ENCODE results near the gene GPAM. TPM values are rescaled to one million over a fixed set of nuclear protein-coding genes. Genes with fewer than 3 reads are reported as not detected.
"Not testable (repeated sequence)": the region's sequence is repeated elsewhere in the genome, so short reads cannot be mapped to it uniquely, and the experiment has no call there.

The GPAM gene
- total and polyA plus RNA-seq, 5 donors from 2014 or later = 0.84 to 4.2 (median 2.5) TPM

DNA sequence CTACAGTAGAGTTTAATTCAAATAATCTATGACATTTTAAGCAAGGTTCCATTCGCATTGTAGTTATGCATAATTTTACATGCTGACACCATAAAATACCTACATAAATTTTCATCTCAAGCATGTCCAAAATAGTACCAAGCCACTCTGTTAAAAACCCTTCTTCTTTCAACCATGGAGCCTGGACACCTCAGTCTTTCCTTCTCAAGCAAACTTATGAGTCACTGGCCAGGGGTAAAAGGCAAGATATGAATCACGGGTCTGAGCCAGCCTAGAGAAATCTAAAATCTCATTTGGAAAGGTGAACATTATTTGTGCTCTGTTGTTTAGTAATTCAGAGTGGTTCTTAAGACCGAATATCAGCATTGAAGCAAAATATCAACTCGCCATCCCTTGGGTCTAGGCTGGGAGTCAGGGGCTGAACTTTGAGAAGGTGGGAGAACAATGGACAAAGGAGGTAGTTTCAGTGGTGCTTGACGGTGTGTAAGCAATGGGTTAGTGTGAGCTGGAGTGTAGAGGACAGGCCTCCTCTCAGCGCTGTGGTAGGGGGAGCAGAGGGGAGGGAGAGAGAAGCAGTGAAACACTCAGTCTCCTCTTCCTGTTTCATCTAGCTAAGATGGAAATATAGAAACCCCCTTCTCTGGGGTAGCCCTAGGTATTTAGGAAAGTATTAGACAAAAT is 19.1 kb upstream of the GPAM start:
- ATAC-seq (ENCODE audit: low read depth in 2 of 2) (no peak), DNase-seq (no peak)
- Mint-ChIP-seq H3K27ac (no peak overlapping the region), H3K9me3 (peaks cover 0 to 5% (median 0%) of the 10 kb centered on the region in 7 donors), H3K27me3 (peaks cover 19% of the 10 kb centered on the region), H3K4me3 (no peak overlapping the region), H3K4me1 (no peaks in the 10 kb centered on the region), H3K36me3 (no peaks in the 10 kb centered on the region)
- no peaks in the 10 kb centered on the region for H3K36me3 ChIP-seq (ENCODE audit: control insufficient read depth, insufficient read depth, low read length)
- no peaks in the 10 kb centered on the region for H3K4me1 ChIP-seq (ENCODE audit: control insufficient read depth, insufficient read depth, low read length, poor library complexity, severe bottlenecking)
- no peak overlapping the region for H3K27ac ChIP-seq (ENCODE audit: insufficient read depth, low read length, poor library complexity, severe bottlenecking)
- no peak overlapping the region for H3K4me3 ChIP-seq (ENCODE audit: low read depth, low read length)
- H3K9me3 ChIP-seq (ENCODE audit: control insufficient read depth in 2 of 2, low read length in 2 of 2) = no peaks in the 10 kb centered on the region
- H3K27me3 ChIP-seq (ENCODE audit: control insufficient read depth, insufficient read depth, low read length) = peaks cover 6% of the 10 kb centered on the region

DNA sequence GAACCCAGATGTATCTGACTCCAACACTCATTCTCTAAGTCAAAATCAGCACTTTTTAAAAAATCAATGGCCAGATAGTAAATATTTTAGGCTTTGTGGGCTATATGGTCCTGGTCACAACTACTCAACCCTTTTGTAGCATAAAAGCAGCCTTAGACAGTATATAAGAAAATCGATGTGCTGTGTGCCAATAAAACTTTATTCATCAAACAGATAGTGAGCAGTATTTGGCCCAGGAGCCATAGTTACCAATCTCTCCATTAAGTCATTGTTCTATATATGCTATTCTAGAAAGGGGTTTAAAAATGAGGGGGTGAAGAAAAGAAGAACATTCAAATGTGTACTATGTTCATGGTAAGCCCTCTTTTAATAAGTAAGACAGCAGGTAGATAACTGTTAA is 18.5 kb upstream of the GPAM start:
- Mint-ChIP-seq H3K27ac (no peak overlapping the region), H3K36me3 (no peaks in the 10 kb centered on the region), H3K4me1 (no peaks in the 10 kb centered on the region), H3K4me3 (no peak overlapping the region), H3K27me3 (peaks cover 19% of the 10 kb centered on the region), H3K9me3 (peaks cover 0 to 5% (median 0%) of the 10 kb centered on the region in 7 donors)
- Histone ChIP-seq H3K4me3 (ENCODE audit: low read depth, low read length) (no peak overlapping the region), H3K36me3 (ENCODE audit: control insufficient read depth, insufficient read depth, low read length) (no peaks in the 10 kb centered on the region), H3K9me3 (ENCODE audit: control insufficient read depth in 2 of 2, low read length in 2 of 2) (no peaks in the 10 kb centered on the region), H3K27me3 (ENCODE audit: control insufficient read depth, insufficient read depth, low read length) (peaks cover 6% of the 10 kb centered on the region), H3K27ac (ENCODE audit: insufficient read depth, low read length, poor library complexity, severe bottlenecking) (no peak overlapping the region), H3K4me1 (ENCODE audit: control insufficient read depth, insufficient read depth, low read length, poor library complexity, severe bottlenecking) (no peaks in the 10 kb centered on the region)
- no peak for ATAC-seq (ENCODE audit: low read depth in 2 of 2)
- DNase-seq = no peak

GRCh38 chr10:112201334-112201733 is 17.8 kb upstream of the GPAM start:
- no peaks in the 10 kb centered on the region for H3K36me3 Mint-ChIP-seq

GRCh38 chr10:112200259-112200658 is 16.7 kb upstream of the GPAM start:
- not testable (repeated sequence) for ATAC-seq (ENCODE audit: low read depth in 2 of 2); H3K4me1 ChIP-seq (ENCODE audit: control insufficient read depth, insufficient read depth, low read length, poor library complexity, severe bottlenecking); H3K4me3 Mint-ChIP-seq; H3K9me3 ChIP-seq (ENCODE audit: control insufficient read depth in 2 of 2, low read length in 2 of 2); DNase-seq; H3K36me3 Mint-ChIP-seq; H3K27me3 ChIP-seq (ENCODE audit: control insufficient read depth, insufficient read depth, low read length); H3K36me3 ChIP-seq (ENCODE audit: control insufficient read depth, insufficient read depth, low read length); H3K4me1 Mint-ChIP-seq; H3K4me3 ChIP-seq (ENCODE audit: low read depth, low read length); H3K27ac ChIP-seq (ENCODE audit: insufficient read depth, low read length, poor library complexity, severe bottlenecking); H3K9me3 Mint-ChIP-seq; H3K27ac Mint-ChIP-seq
- H3K27me3 Mint-ChIP-seq = peaks cover 19% of the 10 kb centered on the region

More at GRCh38 chr10:112201334-112201733, 17.8 kb upstream of the GPAM start:
- Mint-ChIP-seq H3K4me3 (no peak overlapping the region), H3K4me1 (no peaks in the 10 kb centered on the region), H3K9me3 (peaks cover 0 to 5% (median 0%) of the 10 kb centered on the region in 7 donors), H3K27ac (no peak overlapping the region), H3K27me3 (peaks cover 19% of the 10 kb centered on the region)
- Histone ChIP-seq H3K4me3 (ENCODE audit: low read depth, low read length) (no peak overlapping the region), H3K9me3 (ENCODE audit: control insufficient read depth in 2 of 2, low read length in 2 of 2) (no peaks in the 10 kb centered on the region), H3K27ac (ENCODE audit: insufficient read depth, low read length, poor library complexity, severe bottlenecking) (no peak overlapping the region), H3K27me3 (ENCODE audit: control insufficient read depth, insufficient read depth, low read length) (peaks cover 6% of the 10 kb centered on the region), H3K4me1 (ENCODE audit: control insufficient read depth, insufficient read depth, low read length, poor library complexity, severe bottlenecking) (no peaks in the 10 kb centered on the region), H3K36me3 (ENCODE audit: control insufficient read depth, insufficient read depth, low read length) (no peaks in the 10 kb centered on the region)
- DNase-seq (no peak), ATAC-seq (ENCODE audit: low read depth in 2 of 2) (no peak)

- not testable (repeated sequence) for H3K4me1 ChIP-seq (ENCODE audit: control insufficient read depth, insufficient read depth, low read length, poor library complexity, severe bottlenecking); H3K27ac Mint-ChIP-seq; DNase-seq; H3K4me3 ChIP-seq (ENCODE audit: low read depth, low read length); H3K9me3 Mint-ChIP-seq; H3K36me3 ChIP-seq (ENCODE audit: control insufficient read depth, insufficient read depth, low read length); H3K4me1 Mint-ChIP-seq; H3K36me3 Mint-ChIP-seq; H3K27ac ChIP-seq (ENCODE audit: insufficient read depth, low read length, poor library complexity, severe bottlenecking); H3K4me3 Mint-ChIP-seq; H3K9me3 ChIP-seq (ENCODE audit: control insufficient read depth in 2 of 2, low read length in 2 of 2); ATAC-seq (ENCODE audit: low read depth in 2 of 2); H3K27me3 ChIP-seq (ENCODE audit: control insufficient read depth, insufficient read depth, low read length)
- H3K27me3 Mint-ChIP-seq = peaks cover 11% of the 10 kb centered on the region
Measured at GRCh38 chr10:112197662-112198061, 14.1 kb upstream of the GPAM start.

GRCh38 chr10:112195224-112195623 is 11.7 kb upstream of the GPAM start:
- H3K36me3 ChIP-seq (ENCODE audit: control insufficient read depth, insufficient read depth, low read length) = no peaks in the 10 kb centered on the region
- H3K4me3 ChIP-seq (ENCODE audit: low read depth, low read length) = no peak overlapping the region
- H3K4me1 Mint-ChIP-seq = no peaks in the 10 kb centered on the region
- no peaks in the 10 kb centered on the region for H3K36me3 Mint-ChIP-seq
- H3K27ac Mint-ChIP-seq = no peak overlapping the region
- H3K4me1 ChIP-seq (ENCODE audit: control insufficient read depth, insufficient read depth, low read length, poor library complexity, severe bottlenecking) = no peaks in the 10 kb centered on the region
- ATAC-seq (ENCODE audit: low read depth in 2 of 2) = no peak
- H3K4me3 Mint-ChIP-seq = no peak overlapping the region
- no peaks in the 10 kb centered on the region for H3K27me3 Mint-ChIP-seq
- H3K9me3 ChIP-seq (ENCODE audit: control insufficient read depth in 2 of 2, low read length in 2 of 2) = no peaks in the 10 kb centered on the region
- no peaks in the 10 kb centered on the region for H3K27me3 ChIP-seq (ENCODE audit: control insufficient read depth, insufficient read depth, low read length)
- peaks cover 0 to 2% (median 0%) of the 10 kb centered on the region in 7 donors for H3K9me3 Mint-ChIP-seq
- DNase-seq = no peak
- H3K27ac ChIP-seq (ENCODE audit: insufficient read depth, low read length, poor library complexity, severe bottlenecking) = no peak overlapping the region

DNA sequence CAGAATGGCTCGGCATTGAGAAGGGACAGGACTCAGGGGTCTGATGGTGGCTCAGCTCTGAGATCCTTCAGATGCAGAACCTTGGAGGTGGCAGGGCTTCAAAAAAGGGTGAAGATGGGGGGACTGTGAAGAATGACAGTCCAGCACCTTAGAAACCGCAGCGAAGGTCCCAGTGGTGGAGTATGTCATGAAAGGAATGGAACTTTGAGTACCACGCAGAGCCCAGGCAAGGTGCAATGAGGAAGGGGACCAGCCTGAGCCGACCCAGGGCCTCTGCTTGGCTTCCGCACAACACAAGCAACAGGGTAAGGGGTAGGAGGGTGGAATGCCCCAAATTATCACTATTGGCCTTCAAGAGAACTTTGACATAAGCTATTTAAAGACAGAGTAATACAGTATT is 8.2 kb upstream of the GPAM start:
- peaks cover 4% of the 10 kb centered on the region for H3K27me3 ChIP-seq (ENCODE audit: control insufficient read depth, insufficient read depth, low read length)
- ATAC-seq (ENCODE audit: low read depth in 2 of 2) (no peak), DNase-seq (no peak)
- H3K9me3 ChIP-seq (ENCODE audit: control insufficient read depth in 2 of 2, low read length in 2 of 2) = no peaks in the 10 kb centered on the region
- no peak overlapping the region for H3K27ac ChIP-seq (ENCODE audit: insufficient read depth, low read length, poor library complexity, severe bottlenecking)
- H3K4me1 Mint-ChIP-seq = no peaks in the 10 kb centered on the region
- no peaks in the 10 kb centered on the region for H3K36me3 Mint-ChIP-seq
- peaks cover 0 to 2% (median 0%) of the 10 kb centered on the region in 7 donors for H3K9me3 Mint-ChIP-seq
- H3K27me3 Mint-ChIP-seq = peaks cover 12% of the 10 kb centered on the region
- H3K4me3 Mint-ChIP-seq = no peak overlapping the region
- H3K36me3 ChIP-seq (ENCODE audit: control insufficient read depth, insufficient read depth, low read length) = no peaks in the 10 kb centered on the region
- H3K27ac Mint-ChIP-seq = no peak overlapping the region
- H3K4me3 ChIP-seq (ENCODE audit: low read depth, low read length) = no peak overlapping the region
- no peaks in the 10 kb centered on the region for H3K4me1 ChIP-seq (ENCODE audit: control insufficient read depth, insufficient read depth, low read length, poor library complexity, severe bottlenecking)

DNA sequence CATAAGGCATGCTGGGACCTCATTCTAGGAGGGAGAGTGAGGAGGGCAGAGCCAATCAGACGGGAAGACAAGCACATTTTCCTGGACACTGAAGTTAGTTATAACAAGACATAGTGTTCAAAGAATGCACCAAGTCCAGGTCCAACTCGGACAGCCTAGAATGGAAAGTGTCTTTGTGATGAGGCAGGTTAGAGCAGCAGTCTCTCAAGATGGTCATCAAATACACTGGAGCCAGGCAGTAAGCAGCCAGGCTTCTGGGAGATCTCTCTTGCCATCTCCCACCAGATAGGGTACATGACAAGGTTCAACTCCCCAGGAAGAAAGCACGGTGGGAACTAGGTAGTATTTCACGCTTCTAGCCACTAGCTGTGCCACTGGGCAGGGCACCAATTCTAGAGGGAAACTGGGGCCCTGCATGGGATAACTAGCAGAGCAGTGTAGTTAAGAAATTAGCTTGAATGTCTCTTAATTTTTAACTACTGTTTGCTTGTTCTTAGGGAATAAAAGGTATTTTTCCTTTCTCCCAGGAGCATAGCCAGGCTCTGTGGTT is 7.6 kb upstream of the GPAM start:
- H3K4me1 ChIP-seq (ENCODE audit: control insufficient read depth, insufficient read depth, low read length, poor library complexity, severe bottlenecking) = no peaks in the 10 kb centered on the region
- ATAC-seq (ENCODE audit: low read depth in 2 of 2) (no peak), DNase-seq (no peak)
- peaks cover 0 to 4% (median 0%) of the 10 kb centered on the region in 7 donors for H3K9me3 Mint-ChIP-seq
- no peak overlapping the region for H3K27ac Mint-ChIP-seq
- H3K4me3 Mint-ChIP-seq = no peak overlapping the region
- H3K36me3 Mint-ChIP-seq = no peaks in the 10 kb centered on the region
- no peaks in the 10 kb centered on the region for H3K36me3 ChIP-seq (ENCODE audit: control insufficient read depth, insufficient read depth, low read length)
- peaks cover 14% of the 10 kb centered on the region for H3K27me3 Mint-ChIP-seq
- no peaks in the 10 kb centered on the region for H3K4me1 Mint-ChIP-seq
- no peak overlapping the region for H3K4me3 ChIP-seq (ENCODE audit: low read depth, low read length)
- H3K27me3 ChIP-seq (ENCODE audit: control insufficient read depth, insufficient read depth, low read length) = peaks cover 4% of the 10 kb centered on the region
- no peak overlapping the region for H3K27ac ChIP-seq (ENCODE audit: insufficient read depth, low read length, poor library complexity, severe bottlenecking)
- no peaks in the 10 kb centered on the region for H3K9me3 ChIP-seq (ENCODE audit: control insufficient read depth in 2 of 2, low read length in 2 of 2)

Data from CD4-positive, CD25-positive, alpha-beta regulatory T cell (primary cell).